SK-N-SH (cell line): Measurements from ENCODE around the gene ARHGEF26.

Source experiments
- EP300 ChIP-seq, 2 experiments: IDR thresholded peaks; 2 replicates each; pipeline versions ENCODE4 v1.4.0 to v1.6.1; 2012; ENCODE audit warnings: borderline replicate concordance in 1 of 2, low read depth in 1 of 2, low read length in 1 of 2
- MXI1 ChIP-seq: IDR thresholded peaks from 2 replicates; pipeline ENCODE4 v1.6.1; 2012; ENCODE audit warnings: mild to moderate bottlenecking, low read depth, low read length, improper control_type of control experiment
- RCOR1 ChIP-seq: fragments of 150-350 bp; IDR thresholded peaks from 2 replicates; pipeline ENCODE4 v1.6.1; 2017; ENCODE audit warnings: antibody characterized with exemption, low read length
- RXRA ChIP-seq: IDR thresholded peaks from 2 replicates; pipeline ENCODE4 v1.4.0; 2012; ENCODE audit warnings: low read depth, mild to moderate bottlenecking, borderline replicate concordance
- SIN3A ChIP-seq: IDR thresholded peaks from 2 replicates; pipeline ENCODE4 v1.6.1; 2012; ENCODE audit warnings: low read depth, mild to moderate bottlenecking, low read length, moderate library complexity, borderline replicate concordance
- SMC3 ChIP-seq: IDR thresholded peaks from 2 replicates; pipeline ENCODE4 v1.6.1; 2012; ENCODE audit warnings: low read depth, low read length, improper control_type of control experiment
- TF ChIP-seq, protein P1 (sequence below): fragments of 200-600 bp; sonication (generic); IDR thresholded peaks from 2 replicates; pipeline ENCODE4 v1.6.1; 2017; ENCODE audit warnings: antibody characterized with exemption, mild to moderate bottlenecking, moderate library complexity

DNA sequence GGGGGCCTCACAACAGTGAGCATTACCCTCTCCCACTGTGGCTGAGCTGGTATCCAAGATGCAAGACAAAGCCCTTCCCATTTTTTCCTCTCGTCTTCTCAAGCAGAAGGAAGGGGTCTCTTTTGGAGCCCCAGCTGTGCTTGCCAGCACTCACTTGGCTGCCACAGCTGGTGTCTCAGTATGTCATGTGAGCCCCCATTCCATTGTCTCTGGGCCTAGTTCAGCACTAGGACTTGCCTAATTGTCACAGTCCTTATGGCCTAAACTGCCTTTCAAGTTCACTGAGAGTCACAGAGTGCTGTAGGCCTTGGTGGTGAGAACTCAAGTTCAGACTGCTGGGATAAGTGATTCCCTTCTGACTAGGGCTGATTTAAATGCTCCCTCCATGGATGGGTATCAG lies 89.8 kb downstream of the ARHGEF26 start:
- TF ChIP-seq, protein P1, sequence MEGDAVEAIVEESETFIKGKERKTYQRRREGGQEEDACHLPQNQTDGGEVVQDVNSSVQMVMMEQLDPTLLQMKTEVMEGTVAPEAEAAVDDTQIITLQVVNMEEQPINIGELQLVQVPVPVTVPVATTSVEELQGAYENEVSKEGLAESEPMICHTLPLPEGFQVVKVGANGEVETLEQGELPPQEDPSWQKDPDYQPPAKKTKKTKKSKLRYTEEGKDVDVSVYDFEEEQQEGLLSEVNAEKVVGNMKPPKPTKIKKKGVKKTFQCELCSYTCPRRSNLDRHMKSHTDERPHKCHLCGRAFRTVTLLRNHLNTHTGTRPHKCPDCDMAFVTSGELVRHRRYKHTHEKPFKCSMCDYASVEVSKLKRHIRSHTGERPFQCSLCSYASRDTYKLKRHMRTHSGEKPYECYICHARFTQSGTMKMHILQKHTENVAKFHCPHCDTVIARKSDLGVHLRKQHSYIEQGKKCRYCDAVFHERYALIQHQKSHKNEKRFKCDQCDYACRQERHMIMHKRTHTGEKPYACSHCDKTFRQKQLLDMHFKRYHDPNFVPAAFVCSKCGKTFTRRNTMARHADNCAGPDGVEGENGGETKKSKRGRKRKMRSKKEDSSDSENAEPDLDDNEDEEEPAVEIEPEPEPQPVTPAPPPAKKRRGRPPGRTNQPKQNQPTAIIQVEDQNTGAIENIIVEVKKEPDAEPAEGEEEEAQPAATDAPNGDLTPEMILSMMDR = no peak
- no peak for TF ChIP-seq RCOR1
- no peak for TF ChIP-seq MXI1
- TF ChIP-seq RXRA = no peak
- no peak for TF ChIP-seq SMC3
- no peak for TF ChIP-seq EP300 (IDR thresholded peaks at IDR 0.05; ENCODE audit: borderline replicate concordance in 1 of 2, low read depth in 1 of 2, low read length in 1 of 2)
- TF ChIP-seq SIN3A = no peak
